Subcutaneous abdominal adipose tissue (tissue), 5 donors: ENCODE results near the gene GDF15.

ENCODE experiments used
- H3K27ac ChIP-seq: one replicate; pipeline ENCODE4 v1.7.0; 2013; ENCODE audit warnings: low read depth, mild to moderate bottlenecking, inconsistent platforms, low read length, moderate library complexity
- H3K27me3 ChIP-seq, 5 donors: one replicate each; pipeline ENCODE4 v1.7.0; 2013; ENCODE audit warnings: low read length in 5 of 5, inconsistent platforms in 1 of 5; ENCODE audit not compliant: control insufficient read depth in 5 of 5, insufficient read depth in 4 of 5
- H3K36me3 ChIP-seq, 5 donors: one replicate each; pipeline ENCODE4 v1.7.0; 2013; ENCODE audit warnings: low read length in 5 of 5; ENCODE audit not compliant: control insufficient read depth in 5 of 5, insufficient read depth in 5 of 5
- H3K4me1 ChIP-seq, 5 donors: one replicate each; pipeline ENCODE4 v1.7.0; 2013; ENCODE audit warnings: low read length in 5 of 5, mild to moderate bottlenecking in 3 of 5, moderate library complexity in 1 of 5; ENCODE audit not compliant: control insufficient read depth in 5 of 5, insufficient read depth in 5 of 5
- H3K4me3 ChIP-seq, 5 donors: one replicate each; pipeline ENCODE4 v1.7.0; 2013; ENCODE audit warnings: low read length in 5 of 5, low read depth in 1 of 5
- H3K9ac ChIP-seq, 5 donors: one replicate each; pipeline ENCODE4 v1.7.0; 2013; ENCODE audit warnings: low read length in 5 of 5, mild to moderate bottlenecking in 4 of 5, moderate library complexity in 3 of 5
- H3K9me3 ChIP-seq, 5 donors: one replicate each; pipeline ENCODE4 v1.7.0; 2013; ENCODE audit warnings: low read length in 5 of 5; ENCODE audit not compliant: control insufficient read depth in 5 of 5
- donor health status: healthy.
- donor health status: healthy.
- donor health status: healthy.
- donor health status: healthy.
- donor health status: healthy.

The GDF15 gene, protein sequence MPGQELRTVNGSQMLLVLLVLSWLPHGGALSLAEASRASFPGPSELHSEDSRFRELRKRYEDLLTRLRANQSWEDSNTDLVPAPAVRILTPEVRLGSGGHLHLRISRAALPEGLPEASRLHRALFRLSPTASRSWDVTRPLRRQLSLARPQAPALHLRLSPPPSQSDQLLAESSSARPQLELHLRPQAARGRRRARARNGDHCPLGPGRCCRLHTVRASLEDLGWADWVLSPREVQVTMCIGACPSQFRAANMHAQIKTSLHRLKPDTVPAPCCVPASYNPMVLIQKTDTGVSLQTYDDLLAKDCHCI

GRCh38 chr19:18385675-18386542 lies at the start of gene GDF15:
Gene GDF15 (plus strand): TSS chr19:18386158. CDS start chr19:18386190, 32 bp downstream.
- Histone ChIP-seq H3K9ac (no peak within 1 kb of the TSS), H3K4me1 (peaks cover 0 to 40% (median 32%) of the 10 kb centered on the region in 5 donors), H3K9me3 (no peaks in the 10 kb centered on the region), H3K27ac (no peak within 1 kb of the TSS), H3K4me3 (peak within 1 kb of the TSS in 2 of 5 donors; percentile 9 to 34), H3K27me3 (peaks cover 0 to 12% (median 8%) of the 10 kb centered on the region in 5 donors), H3K36me3 (peaks cover 0 to 12% (median 0%) of the 10 kb centered on the region in 5 donors)

DNA sequence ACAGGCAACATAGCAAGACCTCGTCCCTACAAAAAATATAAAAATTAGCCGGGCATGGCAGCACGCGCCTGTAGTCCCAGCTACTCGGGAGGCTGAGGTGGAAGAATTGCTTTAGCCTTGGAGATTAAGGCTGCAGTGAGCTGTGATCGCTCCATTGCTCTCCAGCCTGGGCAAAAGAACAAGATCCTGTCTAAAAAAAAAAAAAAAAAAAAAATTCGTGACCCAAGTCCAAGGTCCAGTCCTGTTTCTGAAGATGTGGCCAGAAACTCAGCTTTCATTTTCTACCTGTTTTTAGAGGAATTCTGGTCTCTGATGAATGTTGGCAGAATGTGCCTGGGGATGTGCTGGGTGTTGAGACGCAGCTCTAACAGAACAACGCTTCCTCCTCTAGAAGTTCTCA lies 47.4 kb upstream of the GDF15 start:
- no peak overlapping the region for H3K9ac ChIP-seq
- no peak overlapping the region for H3K27ac ChIP-seq
- no peaks in the 10 kb centered on the region for H3K27me3 ChIP-seq
- H3K36me3 ChIP-seq = peaks cover 0 to 7% (median 0%) of the 10 kb centered on the region in 5 donors
- no peak overlapping the region for H3K4me3 ChIP-seq
- no peaks in the 10 kb centered on the region for H3K9me3 ChIP-seq
- H3K4me1 ChIP-seq = peaks cover 3 to 23% (median 20%) of the 10 kb centered on the region in 5 donors

- Histone ChIP-seq H3K9ac (peak overlapping the region; percentile 26 to 86 (median 64)), H3K27me3 (no peaks in the 10 kb centered on the region), H3K27ac (no peak overlapping the region), H3K4me1 (peaks cover 3 to 31% (median 20%) of the 10 kb centered on the region in 5 donors), H3K4me3 (peak overlapping the region; percentile 80 to 95 (median 87)), H3K9me3 (no peaks in the 10 kb centered on the region), H3K36me3 (peaks cover 0 to 7% (median 0%) of the 10 kb centered on the region in 5 donors)
Measured at GRCh38 chr19:18339723-18340122, 46.2 kb upstream of the GDF15 start.

GRCh38 chr19:18340190-18340989 lies 45.6 kb upstream of the GDF15 start, which contains the start of gene PGPEP1:
Gene PGPEP1 (plus strand): TSS chr19:18340598. CDS start chr19:18340682, 84 bp downstream.
- H3K27me3 ChIP-seq = no peaks in the 10 kb centered on the region

GRCh38 chr19:18340990-18341868 lies 44.7 kb upstream of the GDF15 start:
- Histone ChIP-seq H3K27ac (peak overlapping the region; percentile 69), H3K36me3 (peaks cover 0 to 13% (median 0%) of the 10 kb centered on the region in 5 donors), H3K9me3 (no peaks in the 10 kb centered on the region), H3K27me3 (no peaks in the 10 kb centered on the region), H3K4me1 (peaks cover 3 to 31% (median 20%) of the 10 kb centered on the region in 5 donors), H3K4me3 (peak overlapping the region; percentile 44 to 95 (median 87)), H3K9ac (peak overlapping the region; percentile 56 to 86 (median 80))

More at GRCh38 chr19:18340190-18340989, 45.6 kb upstream of the GDF15 start, which contains the start of gene PGPEP1:
- Histone ChIP-seq H3K9me3 (no peaks in the 10 kb centered on the region), H3K4me1 (peaks cover 3 to 31% (median 20%) of the 10 kb centered on the region in 5 donors), H3K4me3 (peak within 1 kb of the TSS; percentile 80 to 95 (median 87)), H3K36me3 (peaks cover 0 to 10% (median 0%) of the 10 kb centered on the region in 5 donors), H3K9ac (peak within 1 kb of the TSS; percentile 56 to 86 (median 80)), H3K27ac (peak within 1 kb of the TSS; percentile 69)

- H3K27ac ChIP-seq = no peak overlapping the region
- H3K27me3 ChIP-seq = no peaks in the 10 kb centered on the region
- no peak overlapping the region for H3K9ac ChIP-seq
- H3K4me3 ChIP-seq = no peak overlapping the region
- H3K36me3 ChIP-seq = peaks cover 0 to 15% (median 0%) of the 10 kb centered on the region in 5 donors
- peaks cover 3 to 31% (median 20%) of the 10 kb centered on the region in 5 donors for H3K4me1 ChIP-seq
- H3K9me3 ChIP-seq = no peaks in the 10 kb centered on the region
Measured at GRCh38 chr19:18342090-18342632, 43.8 kb upstream of the GDF15 start.

DNA sequence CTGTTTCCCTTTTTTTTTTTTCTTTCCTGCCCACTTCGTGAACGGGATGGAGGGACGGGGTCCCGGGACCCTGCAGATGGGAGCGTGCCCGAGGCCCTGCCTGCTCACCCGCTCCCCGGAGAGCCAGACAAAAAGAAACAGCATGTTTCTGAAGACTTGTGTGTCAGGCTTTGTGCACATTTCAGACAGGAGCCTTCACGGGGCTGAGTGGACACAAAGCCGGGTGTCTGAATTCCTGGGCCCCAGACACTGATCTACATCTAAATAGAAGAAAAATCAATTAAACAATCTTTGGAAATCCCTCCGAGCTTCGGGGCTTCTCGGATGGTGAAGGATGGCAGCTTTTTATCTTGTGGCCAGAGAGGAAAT lies 41.4 kb upstream of the GDF15 start:
- Histone ChIP-seq H3K9ac (no peak overlapping the region), H3K27ac (no peak overlapping the region), H3K9me3 (no peaks in the 10 kb centered on the region), H3K4me1 (peaks cover 3 to 31% (median 20%) of the 10 kb centered on the region in 5 donors), H3K27me3 (no peaks in the 10 kb centered on the region), H3K4me3 (no peak overlapping the region), H3K36me3 (peaks cover 0 to 15% (median 0%) of the 10 kb centered on the region in 5 donors)

DNA sequence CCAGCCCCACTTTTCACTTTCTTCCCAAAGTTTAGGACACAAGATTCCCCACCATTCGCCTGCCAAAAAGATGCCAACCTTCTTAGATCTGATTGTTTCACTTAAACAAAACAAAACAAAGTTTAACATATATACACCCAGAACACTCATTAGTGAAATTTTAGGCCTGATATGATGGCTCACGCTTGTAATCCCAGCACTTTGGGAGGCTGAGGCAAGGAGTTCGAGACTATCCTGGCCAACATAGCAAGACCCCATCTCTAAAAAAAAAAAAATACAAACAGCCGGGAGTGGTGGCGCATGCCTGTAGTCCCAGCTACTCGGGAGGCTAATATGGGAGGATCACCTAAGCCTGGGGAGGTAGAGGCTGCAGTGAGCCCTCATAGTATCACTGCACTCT lies 40.7 kb upstream of the GDF15 start:
- Histone ChIP-seq H3K9ac (no peak overlapping the region), H3K9me3 (no peaks in the 10 kb centered on the region), H3K27ac (no peak overlapping the region), H3K4me3 (no peak overlapping the region), H3K36me3 (peaks cover 0 to 16% (median 0%) of the 10 kb centered on the region in 5 donors), H3K27me3 (no peaks in the 10 kb centered on the region), H3K4me1 (peaks cover 0 to 23% (median 13%) of the 10 kb centered on the region in 5 donors)
